CD4-positive, alpha-beta T cell treated with Interleukin-6 at 100 ng/mL for 8 hours (primary cell): Measurements from ENCODE around the gene FAM199X.
"Not testable (repeated sequence)": the region's sequence is repeated elsewhere in the genome, so short reads cannot be mapped to it uniquely, and the experiment has no call there.

ENCODE experiments used
- DNase-seq: peaks from one replicate; pipeline ENCODE4 v3.0.0-alpha.2; 2020; ENCODE audit warnings: mixed read lengths, low spot score

The FAM199X gene

GRCh38 chrX:104189837-104190236 lies 23.6 kb downstream of the FAM199X start:
- DNase-seq: no peak

- DNase-seq: no peak
Measured at GRCh38 chrX:104193485-104193884, 27.2 kb downstream of the FAM199X start.

GRCh38 chrX:104195013-104195412 lies 28.8 kb downstream of the FAM199X start:
- DNase-seq: no peak

- peak; percentile 30 for DNase-seq
Measured at GRCh38 chrX:104195489-104196084, 29.3 kb downstream of the FAM199X start.

GRCh38 chrX:104205548-104205947 lies 39.3 kb downstream of the FAM199X start:
- DNase-seq: no peak

- no peak for DNase-seq
Measured at GRCh38 chrX:104211187-104211586, 44.9 kb downstream of the FAM199X start.

GRCh38 chrX:104230060-104230459 lies 63.8 kb downstream of the FAM199X start:
- DNase-seq: not testable (repeated sequence)
